GM21381 (cell line): ENCODE results near the gene TUT7.
A peak's percentile ranks its signal among the peaks of the same experiment; 100 is the strongest.

Experiments used
- ATAC-seq: cut with Tn5 transposase; IDR thresholded peaks from one replicate; pipeline ENCODE4 v1.9.1; 2021; ENCODE audit warnings: mild to moderate bottlenecking, moderate library complexity; ENCODE audit not compliant: unreplicated experiment

The TUT7 gene

GRCh38 chr9:86259557-86259956 is 94.7 kb downstream of the TUT7 start, which contains the start of gene C9orf153:
Gene C9orf153 (minus strand): TSS chr9:86259657. CDS start chr9:86229603, 30,054 bp downstream.
- ATAC-seq: no peak

DNA sequence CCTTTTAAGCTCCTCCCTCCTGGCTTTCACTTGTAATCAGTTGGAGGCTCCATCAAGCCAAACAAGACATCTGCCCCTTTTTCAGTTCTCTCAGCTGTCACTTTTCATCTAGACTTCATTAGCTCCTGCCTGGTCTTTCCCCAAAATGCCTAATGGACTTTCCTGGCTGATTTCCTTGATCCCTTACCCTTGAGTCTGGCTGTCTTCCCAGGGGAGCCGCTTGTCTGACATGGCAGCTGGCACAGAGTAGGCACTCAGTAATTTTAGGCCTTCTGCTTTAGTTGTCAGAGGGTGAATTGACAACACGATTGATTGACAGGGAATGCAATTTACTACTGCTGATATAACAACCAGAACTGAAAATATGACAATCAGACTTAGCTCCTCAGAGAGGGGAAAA is 96.8 kb downstream of the TUT7 start:
- no peak for ATAC-seq

DNA sequence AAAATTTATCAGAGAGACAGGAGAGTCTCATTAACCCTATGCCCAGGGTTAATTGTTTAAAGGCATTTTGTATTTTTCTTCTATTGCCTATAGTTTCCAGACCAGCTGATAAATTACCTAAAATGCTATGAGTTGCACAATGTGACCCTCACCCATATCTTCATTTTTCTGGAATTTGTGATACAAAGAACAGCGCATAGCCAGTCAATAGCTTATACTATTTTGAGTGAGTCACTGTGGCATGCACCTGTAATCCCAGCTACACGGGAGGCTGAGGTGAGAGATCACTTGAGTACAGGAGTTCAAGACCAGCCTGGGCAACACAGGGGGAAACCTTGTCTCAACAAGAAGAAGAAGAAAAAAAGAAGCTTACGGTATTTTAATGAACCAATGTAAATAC is 97.6 kb downstream of the TUT7 start:
- no peak for ATAC-seq

DNA sequence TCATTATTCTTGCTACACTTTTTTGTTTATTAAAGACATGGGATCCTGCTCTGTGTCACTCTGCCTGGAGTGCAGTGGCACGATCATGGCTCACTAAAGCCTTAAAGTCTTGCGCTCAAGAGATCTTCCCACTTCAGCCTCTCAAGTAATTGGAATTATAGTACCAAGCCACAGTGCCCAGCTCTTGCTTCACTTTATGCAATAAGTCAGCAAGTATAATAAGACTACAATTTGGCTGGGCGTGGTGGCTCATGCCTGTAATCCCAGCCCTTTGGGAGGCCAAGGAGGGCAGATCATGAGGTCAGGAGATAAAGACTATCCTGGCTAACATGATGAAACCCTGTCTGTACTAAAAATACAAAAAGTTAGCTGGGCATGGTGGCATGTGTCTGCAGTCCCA is 100.6 kb downstream of the TUT7 start:
- ATAC-seq: no peak

GRCh38 chr9:86252870-86253269 is 101.3 kb downstream of the TUT7 start:
- ATAC-seq: no peak

GRCh38 chr9:86250123-86250522 is 104.1 kb downstream of the TUT7 start:
- ATAC-seq: no peak

- no peak for ATAC-seq
Measured at GRCh38 chr9:86248746-86249145, 105.5 kb downstream of the TUT7 start.

- peak; percentile 94 for ATAC-seq
Measured at GRCh38 chr9:86246752-86247161, 107.5 kb downstream of the TUT7 start.

DNA sequence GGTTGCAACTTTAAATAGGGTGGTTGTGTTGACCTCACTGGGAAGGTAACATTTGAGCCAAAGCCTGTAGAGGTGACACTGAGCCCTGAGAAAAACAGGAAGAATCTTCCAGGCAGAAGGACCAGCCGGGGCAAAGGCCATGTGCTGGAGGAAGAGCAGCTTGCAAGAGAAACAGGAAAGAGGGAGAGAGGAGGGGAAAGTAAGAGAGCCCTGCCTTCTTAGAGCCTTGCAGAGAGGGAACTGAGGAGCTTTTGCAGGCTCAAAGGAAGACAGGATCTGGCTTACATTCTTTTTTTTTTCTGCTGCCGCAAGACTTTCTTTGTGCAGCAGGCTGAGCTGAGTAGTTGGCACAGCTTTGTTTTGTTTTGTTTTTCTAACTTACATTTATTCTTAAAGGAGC is 112.1 kb downstream of the TUT7 start:
- ATAC-seq: no peak

DNA sequence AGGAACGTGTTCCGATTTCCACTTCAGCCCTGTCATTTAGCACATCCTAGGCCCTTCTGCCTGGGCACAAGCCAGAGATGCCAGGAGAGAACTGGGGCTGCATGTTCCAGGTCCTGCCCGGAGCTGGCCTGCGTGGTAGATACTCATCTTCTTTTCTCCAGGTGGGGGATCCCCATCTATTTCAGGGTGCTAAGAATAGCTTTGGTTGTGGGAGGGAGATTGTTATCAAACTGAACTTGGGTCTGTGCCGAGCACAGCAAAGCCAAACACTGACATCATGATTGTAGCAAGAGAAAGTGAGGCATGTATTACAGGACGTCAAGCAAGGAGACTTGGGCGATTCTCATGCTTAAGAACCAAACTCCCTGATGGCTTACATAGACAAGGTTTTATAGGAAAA is 113.0 kb downstream of the TUT7 start:
- ATAC-seq: no peak

- no peak for ATAC-seq
Measured at GRCh38 chr9:86238861-86239770, 115.1 kb downstream of the TUT7 start.
